ENCODE data around the gene PIGL.
A peak's percentile ranks its signal among the peaks of the same experiment; 100 is the strongest.
"Not testable (repeated sequence)": the region's sequence is repeated elsewhere in the genome, so short reads cannot be mapped to it uniquely, and the experiment has no call there.

Gene PIGL

DNA sequence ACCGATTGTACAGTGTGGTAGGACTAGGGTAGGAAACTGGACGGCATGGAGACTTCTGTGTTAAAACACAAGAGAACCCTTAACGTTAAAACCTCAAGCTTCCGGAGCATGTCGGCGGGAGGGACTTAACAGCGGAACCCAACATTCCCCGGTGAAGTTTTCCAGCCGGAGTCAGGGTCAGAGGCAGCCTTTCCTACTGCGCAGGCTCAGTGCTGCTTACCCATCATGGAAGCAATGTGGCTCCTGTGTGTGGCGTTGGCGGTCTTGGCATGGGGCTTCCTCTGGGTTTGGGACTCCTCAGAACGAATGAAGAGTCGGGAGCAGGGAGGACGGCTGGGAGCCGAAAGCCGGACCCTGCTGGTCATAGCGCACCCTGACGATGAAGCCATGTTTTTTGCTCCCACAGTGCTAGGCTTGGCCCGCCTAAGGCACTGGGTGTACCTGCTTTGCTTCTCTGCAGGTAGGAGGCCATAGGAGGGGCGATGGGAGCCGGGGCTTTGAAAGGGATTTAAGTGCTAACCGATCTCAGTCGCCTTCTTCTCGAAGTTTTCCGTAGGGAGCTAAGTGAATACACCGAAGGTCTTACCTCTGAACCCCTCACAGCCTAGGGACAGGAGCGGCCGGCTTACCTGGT lies at the start of gene PIGL:
PIGL (plus strand) TSS at position 209 of the 634 bp plus-strand sequence; CDS start at position 226, 17 bp downstream.
- DNase-seq (peak; percentile 79 to 87), ATAC-seq (peak; percentile 69)
- Mint-ChIP-seq H3K4me1 (peaks cover 25% of the 10 kb centered on the region), H3K27me3 (no peaks in the 10 kb centered on the region), H3K9me3 (no peaks in the 10 kb centered on the region), H3K4me3 (peak within 1 kb of the TSS; percentile 92 to 96), H3K27ac (peak within 1 kb of the TSS; percentile 94 to 95)

GRCh38 chr17:16171613-16172012 lies 45.4 kb upstream of the PIGL start:
- Mint-ChIP-seq H3K27me3 (no peaks in the 10 kb centered on the region), H3K27ac (peak overlapping the region in 1 of 2 donors; percentile 27), H3K4me1 (peaks cover 15% of the 10 kb centered on the region), H3K9me3 (no peaks in the 10 kb centered on the region), H3K4me3 (no peak overlapping the region)
- no peak for DNase-seq
- no peak for ATAC-seq

DNA sequence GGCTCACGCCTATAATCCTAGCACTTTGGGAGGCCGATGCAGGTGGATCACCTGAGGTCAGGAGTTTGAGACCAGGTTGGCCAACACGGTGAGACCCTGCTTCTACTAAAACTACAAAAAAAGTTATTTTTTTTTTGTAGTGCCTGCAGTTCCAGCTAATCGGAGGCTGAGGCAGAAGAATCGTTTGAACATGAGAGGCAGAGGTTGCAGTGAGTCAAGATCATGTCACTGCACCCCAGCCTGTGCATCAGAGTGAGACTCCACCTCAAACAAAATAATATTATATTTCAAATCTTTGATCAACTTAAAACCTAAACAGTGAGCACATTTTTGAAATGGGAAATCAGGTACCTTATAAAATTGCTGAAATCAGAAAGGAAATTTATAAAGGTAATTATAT lies 38.2 kb upstream of the PIGL start:
- H3K9me3 Mint-ChIP-seq = no peaks in the 10 kb centered on the region
- DNase-seq = no peak
- H3K4me1 Mint-ChIP-seq = peaks cover 18% of the 10 kb centered on the region
- no peak overlapping the region for H3K4me3 Mint-ChIP-seq
- H3K27ac Mint-ChIP-seq = peak overlapping the region in 1 of 2 donors; percentile 6
- H3K27me3 Mint-ChIP-seq = no peaks in the 10 kb centered on the region
- no peak for ATAC-seq

DNA sequence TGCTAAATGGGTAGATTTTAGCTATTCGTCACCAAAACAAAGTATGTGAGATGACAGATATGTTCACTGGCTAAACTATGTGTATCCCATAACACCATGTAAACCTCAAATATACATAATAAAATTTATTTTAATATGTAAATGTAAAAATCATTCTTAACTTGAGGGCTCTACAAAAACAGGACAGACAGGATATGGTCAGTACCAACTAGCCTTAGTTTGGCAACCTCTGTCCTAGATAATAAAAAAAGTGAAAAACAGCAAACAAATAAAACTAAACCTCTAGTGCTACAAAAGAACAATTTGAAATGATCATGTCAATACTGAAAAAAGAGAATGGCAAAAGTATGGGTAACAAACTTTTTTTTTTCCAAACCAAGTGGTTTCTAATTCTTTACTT lies 35.4 kb upstream of the PIGL start:
- no peak for ATAC-seq
- no peak overlapping the region for H3K4me3 Mint-ChIP-seq
- H3K9me3 Mint-ChIP-seq = no peaks in the 10 kb centered on the region
- peaks cover 27% of the 10 kb centered on the region for H3K4me1 Mint-ChIP-seq
- H3K27ac Mint-ChIP-seq = no peak overlapping the region
- no peak for DNase-seq
- H3K27me3 Mint-ChIP-seq = no peaks in the 10 kb centered on the region

DNA sequence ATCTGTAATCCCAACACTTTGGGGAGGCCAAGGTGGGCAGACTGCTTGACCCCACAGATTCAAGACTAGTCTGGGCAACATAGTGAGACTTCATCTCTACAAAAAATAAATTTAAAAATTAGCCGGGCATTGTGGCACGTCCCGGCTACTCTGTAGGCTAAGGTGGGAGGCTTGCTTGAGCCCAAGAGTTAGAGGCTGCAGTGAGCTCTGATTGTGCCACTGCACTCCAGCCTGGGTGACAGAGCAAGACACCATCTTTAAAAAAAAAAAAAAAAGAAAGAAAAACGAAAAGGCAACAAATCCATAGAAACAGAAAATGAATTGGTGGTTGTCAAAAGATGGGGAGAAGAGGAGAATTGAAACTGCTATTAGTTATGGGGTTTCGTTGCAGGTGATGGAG lies 29.4 kb upstream of the PIGL start:
- H3K4me1 Mint-ChIP-seq = peaks cover 23% of the 10 kb centered on the region
- no peaks in the 10 kb centered on the region for H3K27me3 Mint-ChIP-seq
- no peak for DNase-seq
- H3K9me3 Mint-ChIP-seq = no peaks in the 10 kb centered on the region
- no peak for ATAC-seq
- peak overlapping the region in 1 of 2 donors; percentile 8 for H3K27ac Mint-ChIP-seq
- H3K4me3 Mint-ChIP-seq = no peak overlapping the region

DNA sequence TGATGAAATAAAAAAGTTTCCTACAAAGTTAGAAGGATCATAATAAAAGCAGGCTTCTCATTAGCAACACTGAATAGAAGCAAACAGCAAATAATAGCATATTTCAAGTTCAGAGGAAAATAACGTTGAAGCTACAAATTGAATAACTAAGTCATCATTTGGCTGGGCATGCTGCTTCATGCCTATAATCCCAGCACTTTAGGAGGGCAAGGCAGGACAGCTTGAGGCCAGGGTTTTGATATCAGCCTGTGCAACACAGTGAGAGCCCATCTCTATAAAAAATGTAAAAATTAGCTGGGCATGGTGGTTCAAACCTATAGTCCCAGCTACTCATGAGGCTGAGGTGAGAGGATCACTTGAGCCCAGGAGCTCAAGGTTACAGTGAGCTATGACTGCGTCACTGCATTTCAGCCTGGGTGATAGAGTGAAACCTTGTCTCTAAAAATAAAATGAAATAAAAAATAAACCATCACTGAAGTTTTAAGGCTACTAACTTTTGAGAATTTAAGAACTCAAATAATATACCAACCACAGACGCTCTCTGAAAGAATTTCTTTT lies 27.1 kb upstream of the PIGL start:
- DNase-seq (no peak), ATAC-seq (no peak)
- Mint-ChIP-seq H3K4me1 (peaks cover 9% of the 10 kb centered on the region), H3K27me3 (no peaks in the 10 kb centered on the region), H3K27ac (no peak overlapping the region), H3K4me3 (no peak overlapping the region), H3K9me3 (no peaks in the 10 kb centered on the region)

DNA sequence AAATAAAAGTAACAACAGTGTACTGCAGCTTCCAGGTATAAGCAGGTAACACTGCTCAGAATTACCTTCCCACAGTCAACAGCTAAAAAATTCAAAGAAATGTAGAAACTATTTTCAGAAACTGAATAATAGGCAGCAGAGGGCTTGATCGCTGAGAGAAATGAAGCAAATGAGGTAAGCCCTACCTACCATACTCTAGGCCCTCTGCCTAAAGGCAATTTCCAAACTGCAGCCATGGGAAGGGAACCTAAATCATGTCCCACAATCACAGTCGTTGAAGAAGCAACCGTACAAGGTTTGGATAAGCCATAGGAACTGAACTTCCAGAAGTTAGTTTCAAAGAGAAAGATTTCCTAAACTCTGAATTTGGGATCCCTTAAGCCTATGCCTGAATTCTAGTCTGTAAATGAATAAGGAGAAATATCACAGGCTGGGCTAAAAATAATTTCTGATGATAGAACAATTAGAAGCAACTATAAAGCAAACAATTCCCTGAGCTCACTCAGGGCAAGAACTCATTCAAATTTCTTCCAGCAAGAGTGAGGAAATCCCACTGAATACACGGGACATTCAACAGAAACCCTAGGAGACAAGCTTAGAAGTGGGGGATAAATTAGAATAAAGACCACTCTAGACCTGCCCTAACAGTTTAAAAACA lies 26.2 kb upstream of the PIGL start:
- Mint-ChIP-seq H3K27ac (no peak overlapping the region), H3K27me3 (no peaks in the 10 kb centered on the region), H3K4me3 (no peak overlapping the region), H3K9me3 (no peaks in the 10 kb centered on the region), H3K4me1 (peaks cover 10% of the 10 kb centered on the region)
- DNase-seq (no peak), ATAC-seq (no peak)

DNA sequence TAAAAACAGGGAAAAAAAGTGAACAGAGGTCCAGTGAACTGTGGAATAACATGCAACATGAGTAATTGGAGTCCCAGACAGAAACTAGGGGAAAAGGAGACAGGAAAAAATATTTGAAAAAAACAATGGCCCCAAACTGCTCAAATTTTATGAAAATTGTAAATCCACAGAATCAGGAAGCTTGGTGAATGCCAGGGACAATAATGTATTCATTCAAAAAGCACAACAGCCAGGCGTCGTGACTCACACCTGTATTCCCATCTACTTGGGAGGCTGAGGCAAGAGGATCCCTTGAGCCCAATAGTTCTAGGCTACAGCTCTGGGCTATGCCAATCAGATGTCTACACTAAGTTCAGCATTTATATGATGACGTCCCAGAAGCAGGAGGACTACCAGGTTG lies 25.4 kb upstream of the PIGL start:
- Mint-ChIP-seq H3K4me1 (peaks cover 10% of the 10 kb centered on the region), H3K4me3 (no peak overlapping the region), H3K9me3 (no peaks in the 10 kb centered on the region), H3K27ac (no peak overlapping the region), H3K27me3 (no peaks in the 10 kb centered on the region)
- DNase-seq = no peak
- no peak for ATAC-seq

- H3K9me3 Mint-ChIP-seq, ATAC-seq, DNase-seq, H3K27ac Mint-ChIP-seq, H3K4me3 Mint-ChIP-seq, H3K27me3 Mint-ChIP-seq: not testable (repeated sequence)
- peaks cover 12% of the 10 kb centered on the region for H3K4me1 Mint-ChIP-seq
Measured at GRCh38 chr17:16194307-16194835, 22.6 kb upstream of the PIGL start.

DNA sequence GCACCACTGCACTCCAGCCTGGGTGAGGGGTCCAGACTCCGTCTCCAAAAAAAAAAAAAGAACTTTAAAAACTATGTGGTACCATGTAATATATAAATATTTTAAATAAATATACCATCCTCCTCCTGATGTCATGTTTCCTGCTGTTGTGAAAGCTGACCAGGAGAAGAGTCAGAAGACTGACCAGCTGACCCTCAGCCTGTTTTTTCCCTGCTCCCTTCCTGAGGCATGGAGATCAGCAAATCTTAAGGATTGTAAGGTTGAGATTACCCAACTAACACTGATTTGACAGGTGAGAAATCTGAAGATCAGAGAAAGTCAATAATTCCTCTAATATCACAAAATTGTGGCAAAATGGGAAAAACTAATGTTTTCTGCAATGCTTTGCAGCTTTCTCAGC lies 19.7 kb upstream of the PIGL start:
- Mint-ChIP-seq H3K9me3 (no peaks in the 10 kb centered on the region), H3K27me3 (no peaks in the 10 kb centered on the region), H3K4me1 (peaks cover 35% of the 10 kb centered on the region), H3K4me3 (no peak overlapping the region), H3K27ac (no peak overlapping the region)
- ATAC-seq = no peak
- DNase-seq = no peak

GRCh38 chr17:16199093-16199492 lies 17.9 kb upstream of the PIGL start:
- ATAC-seq = no peak
- H3K4me3 Mint-ChIP-seq = peak overlapping the region; percentile 4 to 44
- H3K9me3 Mint-ChIP-seq = no peaks in the 10 kb centered on the region
- no peak for DNase-seq
- peaks cover 53% of the 10 kb centered on the region for H3K4me1 Mint-ChIP-seq
- no peaks in the 10 kb centered on the region for H3K27me3 Mint-ChIP-seq
- peak overlapping the region in 1 of 2 donors; percentile 9 for H3K27ac Mint-ChIP-seq

GRCh38 chr17:16201693-16202131 lies 15.3 kb upstream of the PIGL start:
- Mint-ChIP-seq H3K4me1 (peaks cover 73% of the 10 kb centered on the region), H3K27ac (peak overlapping the region in 1 of 2 donors; percentile 29)
- not testable (repeated sequence) for H3K9me3 Mint-ChIP-seq, H3K4me3 Mint-ChIP-seq, ATAC-seq, DNase-seq, H3K27me3 Mint-ChIP-seq

DNA sequence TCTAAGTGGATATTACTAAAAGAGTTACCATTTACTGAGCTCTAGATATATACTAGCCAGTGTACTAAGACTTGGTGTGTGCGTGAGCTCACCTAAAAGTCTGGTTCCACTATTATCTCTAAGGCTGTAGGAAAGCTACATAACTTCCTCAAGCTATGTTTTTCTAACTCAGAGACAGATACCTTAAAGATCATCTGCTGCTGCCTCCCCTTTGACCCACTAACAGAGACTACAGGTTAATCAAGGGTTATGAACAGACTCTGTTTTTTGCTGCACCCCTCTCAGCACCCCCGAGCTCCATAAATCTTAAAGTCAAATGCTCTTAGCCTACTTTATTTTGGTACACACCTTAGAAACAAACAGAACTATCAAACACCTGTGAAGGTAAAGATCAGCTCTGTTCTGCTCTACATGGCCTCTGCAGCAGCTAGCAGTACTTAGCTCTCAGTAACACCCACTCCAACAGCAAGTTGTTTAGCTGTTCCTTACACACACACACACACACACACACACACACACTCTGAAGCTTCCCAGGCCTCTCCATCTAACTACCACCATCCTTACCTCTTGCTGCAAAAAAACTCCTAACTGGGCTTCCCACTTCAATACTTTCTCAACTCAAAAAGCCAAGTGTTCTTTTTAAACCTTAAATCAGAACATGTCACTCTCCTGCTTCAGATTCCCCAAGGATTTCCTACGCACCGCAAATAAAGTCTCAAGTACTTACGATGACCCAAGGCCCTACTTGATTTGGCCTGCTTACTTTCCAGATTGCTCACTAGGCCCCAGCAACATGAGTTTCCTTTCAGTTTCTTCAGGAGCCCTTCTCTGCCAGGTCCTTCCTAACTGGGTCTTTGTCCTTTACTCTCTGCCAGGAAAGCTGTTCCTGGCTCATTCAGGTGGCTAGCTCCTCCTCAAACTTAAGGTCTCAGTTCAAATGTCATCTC lies 14.2 kb upstream of the PIGL start:
- DNase-seq, H3K27me3 Mint-ChIP-seq, H3K9me3 Mint-ChIP-seq, ATAC-seq: not testable (repeated sequence)
- H3K4me3 Mint-ChIP-seq = peak overlapping the region; percentile 34 to 60
- peaks cover 81% of the 10 kb centered on the region for H3K4me1 Mint-ChIP-seq
- peak overlapping the region; percentile 14 to 85 for H3K27ac Mint-ChIP-seq

DNA sequence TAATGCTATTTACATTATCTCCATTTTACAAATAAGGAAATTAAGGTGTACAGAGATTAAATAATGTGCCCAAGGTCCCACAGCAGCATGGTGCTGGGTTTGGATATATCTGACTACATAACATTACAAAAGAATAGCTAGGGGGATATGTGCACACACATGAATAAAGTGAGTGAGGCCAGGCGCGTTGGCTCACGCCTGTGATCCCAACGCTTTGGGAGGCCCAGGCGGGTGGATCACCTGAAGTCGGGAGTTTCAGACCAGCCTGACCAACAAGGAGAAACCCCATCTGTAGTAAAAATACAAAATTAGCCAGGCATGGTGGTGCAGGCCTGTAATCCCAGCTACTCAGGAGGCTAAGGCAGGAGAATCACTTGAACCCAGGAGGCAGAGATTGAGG lies 12.2 kb upstream of the PIGL start:
- Mint-ChIP-seq H3K27ac (peak overlapping the region; percentile 11 to 93), H3K4me1 (peaks cover 75% of the 10 kb centered on the region)
- H3K9me3 Mint-ChIP-seq, DNase-seq, H3K27me3 Mint-ChIP-seq, ATAC-seq, H3K4me3 Mint-ChIP-seq: not testable (repeated sequence)

GRCh38 chr17:16211590-16211989 lies 5.4 kb upstream of the PIGL start:
- Mint-ChIP-seq H3K27me3 (no peaks in the 10 kb centered on the region), H3K4me1 (peaks cover 48% of the 10 kb centered on the region), H3K4me3 (peak overlapping the region in 1 of 2 donors; percentile 16), H3K9me3 (no peaks in the 10 kb centered on the region), H3K27ac (peak overlapping the region in 1 of 2 donors; percentile 59)
- ATAC-seq (no peak), DNase-seq (no peak)
